Epithelial cell of esophagus (primary cell): Measurements from ENCODE around the gene CLDND2.
"Not testable (repeated sequence)": the region's sequence is repeated elsewhere in the genome, so short reads cannot be mapped to it uniquely, and the experiment has no call there.

Experiments
- DNase-seq: peaks from one replicate; pipeline ENCODE4 v3.0.0; 2010; ENCODE audit warnings: low read depth
- H3K4me3 ChIP-seq: 2 replicates; pipeline ENCODE4 v1.5.1; 2011; ENCODE audit warnings: mild to moderate bottlenecking, low read length, control low read depth
- TF ChIP-seq, protein P1 (sequence below): IDR thresholded peaks from 2 replicates; pipeline ENCODE4 v1.5.1; 2011; ENCODE audit warnings: low read depth, mild to moderate bottlenecking, low read length, control low read depth, inconsistent platforms; ENCODE audit not compliant: insufficient read depth; ENCODE audit errors: missing control alignments

The CLDND2 gene, protein sequence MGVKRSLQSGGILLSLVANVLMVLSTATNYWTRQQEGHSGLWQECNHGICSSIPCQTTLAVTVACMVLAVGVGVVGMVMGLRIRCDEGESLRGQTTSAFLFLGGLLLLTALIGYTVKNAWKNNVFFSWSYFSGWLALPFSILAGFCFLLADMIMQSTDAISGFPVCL

DNA sequence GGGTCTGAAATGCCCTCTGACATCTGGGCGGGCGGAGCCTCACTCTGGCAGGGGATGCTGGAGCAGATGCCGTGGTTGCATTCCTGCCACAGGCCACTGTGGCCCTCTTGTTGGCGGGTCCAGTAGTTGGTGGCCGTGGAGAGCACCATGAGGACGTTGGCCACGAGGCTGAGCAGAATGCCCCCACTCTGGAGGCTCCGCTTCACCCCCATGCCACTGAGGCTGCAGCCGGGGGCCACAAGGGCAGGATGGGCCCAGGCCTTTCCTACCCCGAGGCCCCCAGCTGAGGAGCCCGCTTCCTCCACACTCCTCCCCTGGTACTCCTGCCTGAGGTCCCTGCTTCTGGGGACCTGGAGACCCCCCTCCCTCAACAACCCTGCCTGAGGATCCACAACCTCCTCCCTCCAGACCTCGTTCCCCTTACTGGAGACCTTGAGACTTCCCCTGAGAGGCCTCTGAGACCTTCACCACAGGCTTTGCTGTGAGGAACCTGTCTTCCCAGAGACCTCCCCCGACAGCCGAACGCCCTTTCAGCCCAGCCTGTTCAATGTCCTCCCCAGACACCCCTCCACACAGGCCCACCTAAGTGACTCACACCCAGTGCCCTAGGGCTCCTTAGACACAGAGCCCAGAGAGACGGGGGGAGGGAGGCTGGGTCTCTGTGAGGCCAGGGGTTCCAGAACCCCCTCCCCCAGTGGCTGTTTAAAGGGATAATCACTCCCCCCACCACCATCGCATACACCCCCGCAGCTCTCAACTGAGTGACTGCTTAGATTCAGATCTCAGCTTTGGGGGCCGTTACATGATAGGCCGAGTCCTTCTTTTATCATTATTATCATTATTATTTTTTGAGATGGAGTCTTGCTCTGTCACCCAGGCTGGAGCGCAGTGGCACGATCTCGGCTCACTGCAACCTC lies at the start of gene CLDND2:
Gene CLDND2, minus strand, starts transcription at position 638 of the 917 bp plus-strand sequence. Its CDS starts 426 bp downstream, at position 212.
- H3K4me3 ChIP-seq = peak within 1 kb of the TSS; percentile 78
- no peak for DNase-seq
- TF ChIP-seq, protein P1, sequence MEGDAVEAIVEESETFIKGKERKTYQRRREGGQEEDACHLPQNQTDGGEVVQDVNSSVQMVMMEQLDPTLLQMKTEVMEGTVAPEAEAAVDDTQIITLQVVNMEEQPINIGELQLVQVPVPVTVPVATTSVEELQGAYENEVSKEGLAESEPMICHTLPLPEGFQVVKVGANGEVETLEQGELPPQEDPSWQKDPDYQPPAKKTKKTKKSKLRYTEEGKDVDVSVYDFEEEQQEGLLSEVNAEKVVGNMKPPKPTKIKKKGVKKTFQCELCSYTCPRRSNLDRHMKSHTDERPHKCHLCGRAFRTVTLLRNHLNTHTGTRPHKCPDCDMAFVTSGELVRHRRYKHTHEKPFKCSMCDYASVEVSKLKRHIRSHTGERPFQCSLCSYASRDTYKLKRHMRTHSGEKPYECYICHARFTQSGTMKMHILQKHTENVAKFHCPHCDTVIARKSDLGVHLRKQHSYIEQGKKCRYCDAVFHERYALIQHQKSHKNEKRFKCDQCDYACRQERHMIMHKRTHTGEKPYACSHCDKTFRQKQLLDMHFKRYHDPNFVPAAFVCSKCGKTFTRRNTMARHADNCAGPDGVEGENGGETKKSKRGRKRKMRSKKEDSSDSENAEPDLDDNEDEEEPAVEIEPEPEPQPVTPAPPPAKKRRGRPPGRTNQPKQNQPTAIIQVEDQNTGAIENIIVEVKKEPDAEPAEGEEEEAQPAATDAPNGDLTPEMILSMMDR = no peak

DNA sequence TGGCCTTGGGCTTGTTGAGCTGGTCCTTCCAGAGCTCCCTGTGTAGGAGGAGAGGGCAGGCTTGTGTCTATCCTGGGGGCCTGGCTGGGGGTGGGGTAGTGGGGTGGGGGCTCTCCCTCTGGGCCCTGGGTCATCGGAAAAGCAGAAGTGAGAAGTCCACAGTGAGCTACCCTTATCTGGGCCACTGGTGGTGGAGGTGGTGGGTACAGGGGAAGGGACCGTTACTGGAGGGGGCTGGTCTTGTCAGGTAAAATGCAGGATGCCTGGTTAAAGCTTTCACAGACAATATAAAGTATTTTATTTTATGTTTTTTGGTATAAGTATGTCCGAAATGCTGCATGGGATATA lies 49.0 kb upstream of the CLDND2 start:
- no peak for DNase-seq
- TF ChIP-seq, protein P1 = no peak
- no peak overlapping the region for H3K4me3 ChIP-seq

DNA sequence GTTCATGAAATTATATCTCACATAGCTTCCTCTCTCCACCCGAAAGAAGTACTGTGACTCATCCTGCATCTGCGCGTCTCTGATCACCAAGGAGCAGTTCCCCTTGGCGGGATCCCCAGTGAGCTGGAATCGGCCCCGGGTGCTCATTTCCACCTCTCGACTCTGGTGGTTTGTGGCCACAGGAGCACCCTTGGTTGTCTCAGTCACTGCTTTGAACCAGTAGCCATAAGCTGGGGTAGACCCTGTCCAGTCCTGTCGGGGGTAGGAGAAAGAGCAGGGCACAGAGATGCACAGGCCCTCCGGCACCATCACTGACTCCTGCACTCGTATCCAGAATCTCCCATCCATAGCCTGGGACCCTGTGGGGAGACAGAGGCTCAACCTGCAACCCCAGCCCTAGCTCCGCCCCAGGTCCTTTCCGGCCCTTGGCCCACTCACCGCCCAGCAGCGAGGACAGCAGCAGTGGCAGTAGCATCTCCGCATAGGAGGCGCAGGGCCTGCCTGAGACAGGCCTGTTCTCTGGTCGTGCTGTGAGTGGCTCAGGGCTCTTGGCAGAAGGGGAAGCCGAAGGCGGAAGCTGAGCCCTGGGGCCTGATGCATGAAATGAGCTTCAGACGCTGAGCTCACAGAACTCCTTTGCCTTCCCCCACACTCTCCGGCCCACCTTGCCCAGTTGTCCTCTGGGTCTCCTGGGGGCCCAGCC lies 48.5 kb upstream of the CLDND2 start, which contains the start of gene SIGLEC10:
Gene SIGLEC10, minus strand, starts transcription at position 536 of the 703 bp plus-strand sequence. Its CDS starts 61 bp downstream, at position 475.
- no peak for DNase-seq
- TF ChIP-seq, protein P1 = no peak
- H3K4me3 ChIP-seq = no peak within 1 kb of the TSS

DNA sequence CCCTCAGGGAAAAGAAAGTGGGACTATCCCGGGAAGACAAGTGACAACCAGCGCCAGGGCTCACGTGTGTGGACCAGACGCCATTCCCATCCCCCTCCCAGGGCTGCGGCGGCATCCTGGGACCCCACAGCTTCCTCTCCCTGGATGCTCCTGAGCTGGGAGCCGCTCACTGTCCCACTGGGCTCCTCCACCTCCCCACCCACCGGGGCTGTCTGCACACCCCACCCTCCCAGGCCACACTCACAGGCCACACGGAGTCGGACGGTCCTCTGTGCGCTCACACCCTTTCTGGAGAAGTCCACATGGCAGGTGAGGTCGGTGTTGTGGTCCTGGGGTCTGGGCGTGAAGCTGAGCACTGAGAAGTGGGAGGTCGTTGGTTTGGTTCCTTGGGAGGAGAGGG lies 47.6 kb upstream of the CLDND2 start:
- not testable (repeated sequence) for H3K4me3 ChIP-seq, DNase-seq

DNA sequence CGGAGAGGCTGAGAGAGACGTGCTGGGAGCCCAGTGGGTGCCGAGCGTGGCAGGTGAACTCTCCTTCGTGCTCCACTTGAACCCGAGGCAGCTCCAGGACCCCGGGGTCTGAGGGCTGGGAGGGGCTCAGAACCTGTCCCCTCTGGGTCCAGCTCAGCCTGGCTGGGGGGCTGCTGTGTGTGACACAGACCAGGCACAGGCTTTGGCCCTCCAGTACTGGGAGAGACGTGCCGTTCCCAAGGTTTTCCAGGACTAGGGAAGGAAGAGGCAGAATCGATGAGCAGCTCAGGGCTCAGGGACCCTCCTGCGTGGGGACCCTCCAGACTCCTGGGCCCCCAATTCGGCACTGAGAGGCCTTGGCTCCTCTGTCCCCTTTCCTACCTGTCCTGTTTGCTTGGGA lies 46.4 kb upstream of the CLDND2 start:
- DNase-seq = no peak
- TF ChIP-seq, protein P1 = no peak

DNA sequence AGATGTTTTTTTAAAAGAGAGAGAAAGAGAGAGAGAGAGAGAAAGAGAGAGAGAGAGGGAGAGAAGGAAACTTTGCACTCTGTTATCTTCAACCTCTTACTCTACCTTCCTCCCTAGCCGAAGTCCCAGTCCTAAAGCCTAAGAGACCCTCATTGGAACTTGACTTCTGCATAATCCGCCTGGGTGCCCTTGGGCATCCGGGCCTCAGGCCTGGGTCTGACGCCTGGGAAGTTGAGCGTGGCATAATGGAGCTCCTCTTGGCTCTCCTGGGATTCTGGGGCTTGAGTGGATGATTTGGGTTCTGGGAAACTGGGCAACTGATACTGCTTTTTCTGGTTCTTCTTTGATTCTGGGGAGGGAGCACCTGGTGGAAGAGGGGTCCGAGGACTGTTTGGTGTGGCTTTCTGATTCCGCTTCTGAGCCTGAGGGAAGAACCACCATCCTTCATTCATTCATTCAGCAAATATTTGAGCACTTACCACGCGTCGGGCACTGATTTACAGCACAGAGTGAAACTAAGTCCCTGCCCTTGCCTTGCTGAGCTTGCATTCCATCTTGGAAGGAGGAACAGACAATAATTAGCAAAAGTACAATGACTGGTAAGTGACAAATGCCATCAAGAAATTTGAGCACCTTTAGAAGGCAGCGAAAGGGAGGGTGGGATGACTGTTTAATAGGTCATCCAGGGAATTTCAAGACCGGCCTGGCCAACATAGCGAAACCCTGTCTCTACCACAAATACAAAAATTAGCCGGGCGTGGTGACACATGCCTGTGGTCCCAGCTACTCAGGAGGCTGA lies 42.3 kb upstream of the CLDND2 start:
- DNase-seq = no peak
- TF ChIP-seq, protein P1 = no peak
- H3K4me3 ChIP-seq = no peak overlapping the region

More for the DNA sequence above, 46.4 kb upstream of the CLDND2 start:
- H3K4me3 ChIP-seq = no peak overlapping the region
